ENCODE measurements around the gene DNAJB12.
"Not testable (repeated sequence)": the region's sequence is repeated elsewhere in the genome, so short reads cannot be mapped to it uniquely, and the experiment has no call there.

DNAJB12 gene

GRCh38 chr10:72315054-72315453 is 39.7 kb downstream of the DNAJB12 start:
- DNase-seq = no peak

- DNase-seq = no peak
Observed at GRCh38 chr10:72314263-72314662, 40.5 kb downstream of the DNAJB12 start.

GRCh38 chr10:72312865-72313391 is 41.8 kb downstream of the DNAJB12 start:
- no peak for DNase-seq

GRCh38 chr10:72311667-72312066 is 43.1 kb downstream of the DNAJB12 start:
- DNase-seq = no peak

GRCh38 chr10:72310636-72311035 is 44.1 kb downstream of the DNAJB12 start:
- no peak for DNase-seq

- DNase-seq = no peak
Observed at GRCh38 chr10:72310241-72310633, 44.5 kb downstream of the DNAJB12 start.

GRCh38 chr10:72309290-72310240 is 45.2 kb downstream of the DNAJB12 start:
- DNase-seq = no peak

GRCh38 chr10:72308320-72308987 is 46.3 kb downstream of the DNAJB12 start:
- DNase-seq = no peak

- DNase-seq = not testable (repeated sequence)
Observed at GRCh38 chr10:72307711-72308110, 47.0 kb downstream of the DNAJB12 start.

GRCh38 chr10:72306215-72306760 is 48.4 kb downstream of the DNAJB12 start:
- DNase-seq = no peak

- no peak for DNase-seq
Observed at GRCh38 chr10:72303424-72304128, 51.1 kb downstream of the DNAJB12 start.

GRCh38 chr10:72298592-72299519 is 55.9 kb downstream of the DNAJB12 start:
- DNase-seq = no peak

- DNase-seq = peak; percentile 95 to 96
Observed at GRCh38 chr10:72297805-72298591, 56.7 kb downstream of the DNAJB12 start.

GRCh38 chr10:72297281-72297804 is 57.4 kb downstream of the DNAJB12 start:
- DNase-seq = peak; percentile 98 to 99

- not testable (repeated sequence) for DNase-seq
Observed at GRCh38 chr10:72296829-72297280, 57.9 kb downstream of the DNAJB12 start.

- DNase-seq = no peak
Observed at GRCh38 chr10:72295330-72295910, 59.3 kb downstream of the DNAJB12 start.

- no peak for DNase-seq
Observed at GRCh38 chr10:72292223-72292691, 62.5 kb downstream of the DNAJB12 start.

- DNase-seq = peak in 1 of 2 donors; percentile 71
Observed at GRCh38 chr10:72291019-72291532, 63.6 kb downstream of the DNAJB12 start.

GRCh38 chr10:72285972-72286521 is 68.7 kb downstream of the DNAJB12 start:
- no peak for DNase-seq
